Stimulated activated naive CD4-positive, alpha-beta T cell (primary cell): Measurements from ENCODE around the gene HIVEP3.

Experiments used
- DNase-seq, 6 experiments: peaks; one replicate each; lab custom pipeline; 2025; lab: John Stamatoyannopoulos, UW

Gene HIVEP3

GRCh38 chr1:41464885-41465284, 453.8 kb downstream of the HIVEP3 start:
- DNase-seq: no peak

DNA sequence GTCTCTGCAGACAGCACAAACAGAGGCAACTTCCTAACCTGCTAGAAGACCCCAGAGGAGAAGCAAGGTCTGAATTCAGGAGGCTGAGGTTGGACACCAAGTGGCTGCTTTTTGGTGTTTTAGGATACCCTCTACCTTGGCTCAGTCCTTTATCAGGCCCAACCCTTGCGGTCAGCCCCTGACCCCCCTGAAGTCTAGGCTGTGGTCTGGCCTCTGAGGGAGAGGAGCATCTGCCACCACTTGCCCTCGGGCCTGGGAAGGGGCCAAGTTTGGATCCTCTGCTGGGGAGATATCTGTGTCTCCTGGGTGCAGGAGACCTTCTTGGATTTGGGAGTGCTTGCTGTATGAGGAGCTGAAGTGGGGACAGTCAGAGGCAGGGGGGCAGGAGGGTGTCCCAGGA, 455.2 kb downstream of the HIVEP3 start:
- no peak for DNase-seq

GRCh38 chr1:41462680-41463004, 456.1 kb downstream of the HIVEP3 start:
- no peak for DNase-seq

DNA sequence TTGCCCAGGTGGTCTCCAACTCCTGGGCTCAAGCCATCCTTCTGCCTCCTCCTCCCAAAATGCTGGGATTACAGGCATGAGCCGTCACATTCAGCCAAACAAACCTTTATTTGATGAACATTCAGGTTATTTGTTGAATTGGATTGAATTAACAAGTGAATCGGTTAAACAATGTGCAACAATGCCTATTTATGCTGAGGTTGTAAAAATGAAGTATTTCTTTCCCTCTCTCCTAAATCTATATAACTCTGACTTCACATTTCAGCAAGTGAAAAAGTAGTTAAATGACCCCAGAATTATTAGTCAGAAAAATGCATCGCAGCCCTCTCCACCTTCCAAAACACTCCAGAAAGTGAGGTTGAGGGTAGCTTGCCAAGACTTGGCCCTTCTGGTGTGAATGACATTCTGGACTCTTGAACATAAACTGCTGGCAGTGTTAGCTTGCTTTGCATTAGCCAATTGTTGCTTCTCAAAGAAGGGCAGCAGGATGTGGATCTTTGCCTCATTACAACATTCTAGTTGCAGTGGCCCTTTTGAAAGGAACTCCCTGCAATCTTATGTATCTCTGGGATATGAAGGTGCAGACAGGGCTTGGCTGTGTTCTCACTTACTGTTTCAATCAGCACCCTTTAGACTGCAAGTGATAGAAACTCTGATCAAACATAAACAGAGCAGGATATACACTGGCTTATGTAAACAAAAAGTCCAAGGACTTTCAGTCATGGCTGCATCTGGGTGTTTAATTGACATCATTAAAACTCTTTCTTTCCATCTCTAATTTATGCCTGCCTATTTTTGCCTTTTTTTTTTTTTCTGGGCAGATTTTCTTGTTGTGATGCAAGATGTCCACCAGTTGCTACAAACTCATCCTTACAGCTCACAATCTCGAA, 456.7 kb downstream of the HIVEP3 start:
- no peak for DNase-seq

DNA sequence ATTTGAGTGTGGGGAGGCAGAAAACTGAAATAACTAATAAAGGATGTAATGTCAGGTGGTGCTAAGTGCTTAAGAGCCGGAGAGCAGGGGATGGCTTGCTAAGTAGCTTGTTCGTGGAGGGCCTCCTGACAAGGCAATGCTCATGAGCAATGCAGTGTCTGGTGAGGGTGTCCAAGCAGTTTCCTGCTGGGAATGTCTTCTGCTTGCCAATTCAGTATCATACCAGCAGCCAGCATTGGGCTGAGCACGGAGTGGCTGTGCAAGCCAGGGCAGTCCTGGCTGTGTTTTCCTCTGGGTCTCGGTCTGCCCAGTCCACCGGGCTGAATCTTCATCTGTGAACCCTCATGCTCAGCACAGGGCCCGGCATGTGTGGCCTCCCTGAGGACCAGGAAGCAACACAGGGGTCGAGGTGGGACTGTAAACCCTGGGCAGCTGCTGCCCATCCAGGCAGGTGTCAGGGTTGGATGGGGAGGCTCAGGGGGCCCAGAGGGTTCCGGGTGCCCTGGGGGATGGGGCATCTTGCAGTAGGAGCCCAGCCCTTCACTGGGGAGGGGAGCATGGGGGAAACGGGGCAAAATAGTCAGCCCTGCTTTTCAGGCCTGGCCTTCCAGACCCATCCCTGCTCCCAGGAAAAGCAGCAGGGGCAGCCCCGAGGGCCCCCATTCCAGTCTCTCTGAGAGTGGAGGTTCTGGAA, 461.7 kb downstream of the HIVEP3 start:
- DNase-seq: no peak
